SK-N-SH treated with all-trans-retinoic acid at 6 μM for 48 hours (cell line): ENCODE results near the gene RPUSD3.

Source experiments
- GLIS3 ChIP-seq: fragments of 250-450 bp; sonication (Bioruptor Pico); IDR thresholded peaks from 2 replicates; pipeline ENCODE4 v1.5.0; 2020; ENCODE audit warnings: mild to moderate bottlenecking, moderate library complexity
- SNAI2 ChIP-seq: fragments of 250-450 bp; sonication (Bioruptor Pico); IDR thresholded peaks from 2 replicates; pipeline ENCODE4 v1.5.0; 2020; ENCODE audit warnings: mild to moderate bottlenecking, moderate library complexity
- ZC3H10 ChIP-seq: fragments of 250-450 bp; sonication (Bioruptor Pico); IDR thresholded peaks from 2 replicates; pipeline ENCODE4 v1.5.1; 2021; ENCODE audit warnings: mild to moderate bottlenecking, moderate library complexity
- TF ChIP-seq, protein P1 (sequence below): fragments of 250-450 bp; sonication (Bioruptor Pico); IDR thresholded peaks from 2 replicates; pipeline ENCODE4 v1.5.1; 2020; ENCODE audit warnings: low read depth, mild to moderate bottlenecking, moderate library complexity

GRCh38 chr3:9887480-9887879 is 43.7 kb upstream of the RPUSD3 start:
- TF ChIP-seq ZC3H10 (CRISPR knock-in tag): no peak
- no peak for TF ChIP-seq GLIS3 (CRISPR knock-in tag)
- TF ChIP-seq, protein P1, sequence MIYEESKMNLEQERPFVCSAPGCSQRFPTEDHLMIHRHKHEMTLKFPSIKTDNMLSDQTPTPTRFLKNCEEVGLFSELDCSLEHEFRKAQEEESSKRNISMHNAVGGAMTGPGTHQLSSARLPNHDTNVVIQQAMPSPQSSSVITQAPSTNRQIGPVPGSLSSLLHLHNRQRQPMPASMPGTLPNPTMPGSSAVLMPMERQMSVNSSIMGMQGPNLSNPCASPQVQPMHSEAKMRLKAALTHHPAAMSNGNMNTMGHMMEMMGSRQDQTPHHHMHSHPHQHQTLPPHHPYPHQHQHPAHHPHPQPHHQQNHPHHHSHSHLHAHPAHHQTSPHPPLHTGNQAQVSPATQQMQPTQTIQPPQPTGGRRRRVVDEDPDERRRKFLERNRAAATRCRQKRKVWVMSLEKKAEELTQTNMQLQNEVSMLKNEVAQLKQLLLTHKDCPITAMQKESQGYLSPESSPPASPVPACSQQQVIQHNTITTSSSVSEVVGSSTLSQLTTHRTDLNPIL: no peak
- TF ChIP-seq SNAI2 (CRISPR knock-in tag): no peak
